COLO668 (cell line): ENCODE data around the gene RBM23.
"Not testable (repeated sequence)": the region's sequence is repeated elsewhere in the genome, so short reads cannot be mapped to it uniquely, and the experiment has no call there.

Experiments used
- DNase-seq: peaks from one replicate; lab custom pipeline; 2025; ENCODE audit not compliant: unreplicated experiment; lab: John Stamatoyannopoulos, UW

The RBM23 gene

DNA sequence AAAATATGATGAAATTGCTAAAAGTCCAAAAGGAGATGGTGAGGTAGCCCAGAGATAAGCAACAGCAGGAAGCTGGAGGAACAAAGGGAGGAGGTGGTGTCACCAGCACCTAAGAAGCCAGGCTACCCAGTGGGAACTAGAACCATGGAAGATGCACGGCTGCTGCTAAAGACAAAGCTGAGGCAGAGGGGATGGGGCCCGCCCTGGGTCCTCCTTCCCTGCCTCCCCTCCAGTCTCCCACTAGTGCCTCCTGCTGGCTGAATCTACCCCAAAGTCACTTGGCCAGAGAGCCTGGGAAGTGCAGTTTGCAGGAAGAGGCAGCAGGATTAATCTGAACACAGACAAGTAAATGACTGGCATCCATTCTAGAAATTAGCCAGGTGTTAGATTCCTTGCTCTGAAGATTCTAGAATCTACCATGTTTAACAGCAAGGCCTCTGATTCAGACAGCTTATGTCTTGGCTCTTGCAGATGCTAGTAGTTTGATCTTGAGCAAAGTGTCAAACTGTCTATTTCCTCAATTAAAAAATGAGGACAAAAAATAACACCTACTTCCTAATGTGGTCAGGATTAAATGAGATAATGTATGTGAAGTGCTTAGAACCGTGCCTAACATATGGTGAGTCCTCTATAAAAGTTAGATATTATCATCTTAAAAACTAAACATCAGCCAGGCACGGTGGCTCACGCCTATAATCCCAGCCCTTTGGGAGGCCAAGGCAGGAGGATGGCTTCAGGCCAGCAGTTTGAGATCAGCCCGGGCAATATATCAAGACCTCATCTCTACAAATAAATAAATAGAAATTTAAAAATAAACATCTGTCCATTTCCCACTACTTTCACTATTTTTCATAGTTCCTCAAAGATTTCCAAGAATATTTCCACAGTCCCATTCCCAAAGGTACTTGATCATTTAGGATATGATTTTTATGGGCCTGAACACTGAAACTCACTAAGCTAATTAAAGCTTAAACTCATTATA is 53.2 kb downstream of the RBM23 start:
- no peak for DNase-seq

DNA sequence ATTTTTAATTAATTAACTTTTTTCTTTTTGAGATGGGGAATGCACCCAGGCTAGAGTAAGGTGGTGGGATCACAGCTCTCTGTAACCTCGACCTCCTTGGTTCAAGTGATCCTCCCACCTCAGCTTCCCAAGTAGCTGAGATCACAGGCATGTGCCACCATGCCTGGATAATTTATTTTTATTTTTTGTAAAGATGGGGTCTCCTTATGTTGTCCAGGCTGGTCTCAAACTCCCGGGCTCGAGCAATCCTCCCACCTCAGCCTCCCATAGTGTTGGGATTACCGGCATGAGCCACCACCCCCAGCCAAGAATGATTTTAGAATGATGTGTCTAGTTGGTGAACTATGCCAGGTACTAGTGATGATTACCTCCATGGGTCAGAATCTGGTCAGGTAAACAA is 54.0 kb downstream of the RBM23 start:
- no peak for DNase-seq

DNA sequence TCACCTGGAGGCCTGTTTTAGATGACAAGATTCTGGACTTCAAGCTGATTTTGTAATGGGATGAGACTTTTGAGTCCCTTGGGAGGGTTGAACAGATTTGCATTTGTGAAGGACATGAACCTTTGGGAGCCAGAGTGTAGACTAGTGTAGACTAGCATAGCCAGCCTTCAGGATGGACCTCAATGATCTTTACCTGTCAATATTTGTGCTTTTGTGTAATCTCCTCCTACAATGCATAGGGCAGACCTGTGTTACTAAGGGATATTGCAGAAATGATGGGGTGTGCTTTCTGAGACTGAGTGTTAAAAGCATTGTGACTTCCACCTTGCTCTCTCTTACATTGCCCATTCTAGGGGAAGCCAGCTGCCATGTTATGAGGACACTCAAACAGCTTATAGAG is 57.3 kb downstream of the RBM23 start:
- no peak for DNase-seq

DNA sequence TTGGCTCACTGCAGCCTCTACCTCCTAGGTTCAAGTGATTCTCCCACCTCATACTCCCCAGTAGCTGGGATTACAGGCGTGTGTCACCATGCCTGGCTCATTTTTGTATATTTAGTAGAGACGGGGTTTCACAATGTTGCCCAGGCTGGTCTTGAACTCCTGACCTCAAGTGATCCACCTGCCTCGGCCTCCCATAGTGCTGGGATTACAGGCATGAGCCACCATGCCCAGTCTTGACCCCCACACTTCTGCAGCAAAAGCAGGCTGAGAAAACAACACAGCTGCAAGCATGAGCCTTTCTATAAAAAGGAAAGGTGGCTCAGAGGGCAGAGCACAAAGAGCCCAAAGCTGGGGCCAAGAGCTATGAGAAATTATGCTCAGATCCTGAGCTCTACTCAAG is 58.6 kb downstream of the RBM23 start:
- DNase-seq = not testable (repeated sequence)

DNA sequence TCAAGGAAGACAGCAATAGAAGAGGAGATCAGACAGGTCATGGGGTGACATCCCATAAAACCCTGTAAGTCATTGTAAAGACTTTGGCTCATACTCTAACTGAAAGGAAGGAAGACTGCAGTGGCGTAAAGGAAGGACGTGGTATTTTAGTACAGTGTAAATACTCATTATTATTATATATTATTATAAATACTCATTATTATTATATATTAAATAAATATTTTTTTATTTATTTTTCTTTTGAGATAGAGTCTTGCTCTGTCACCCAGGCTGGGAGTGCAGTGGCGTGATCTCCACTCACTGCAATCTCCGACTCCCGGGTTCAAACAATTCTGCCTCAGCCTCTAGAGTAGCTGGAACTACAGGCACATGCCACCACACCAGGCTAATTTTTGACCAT is 62.5 kb downstream of the RBM23 start:
- DNase-seq = no peak

DNA sequence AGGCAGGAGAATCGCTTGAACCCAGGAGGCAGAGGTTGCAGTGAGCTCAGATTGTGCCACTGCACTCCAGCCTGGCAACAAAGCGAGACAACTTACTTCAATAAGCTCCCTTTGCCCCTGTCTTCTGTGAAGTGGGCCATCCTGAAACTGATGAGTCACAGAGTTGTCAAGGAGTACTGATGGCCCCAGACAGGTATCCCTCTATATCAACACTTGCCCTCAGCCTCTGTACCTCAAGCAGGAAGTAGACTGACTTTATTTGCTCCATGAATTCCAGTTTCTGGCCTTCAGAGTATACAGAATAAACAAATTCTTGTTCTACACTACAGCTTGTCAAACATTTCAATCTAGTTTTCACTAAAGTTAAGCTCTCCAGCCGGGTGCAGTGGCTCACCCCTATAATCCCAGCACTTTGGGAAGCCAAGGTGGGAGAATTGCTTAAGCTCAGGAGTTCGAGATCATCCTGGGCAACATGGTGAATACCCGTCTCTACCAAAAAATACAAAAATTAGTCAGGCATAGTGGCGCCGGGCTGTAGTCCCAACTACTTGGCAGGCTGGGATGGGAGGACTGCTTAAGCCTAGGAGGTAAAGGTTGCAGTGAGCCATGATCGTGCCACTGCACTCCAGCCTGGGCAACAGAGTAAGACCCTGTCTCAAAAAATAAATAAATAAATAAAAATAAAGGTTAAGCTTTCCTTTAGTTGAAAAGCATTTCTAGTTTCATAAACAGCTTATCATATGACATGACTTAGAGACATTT is 63.8 kb downstream of the RBM23 start:
- DNase-seq = no peak

DNA sequence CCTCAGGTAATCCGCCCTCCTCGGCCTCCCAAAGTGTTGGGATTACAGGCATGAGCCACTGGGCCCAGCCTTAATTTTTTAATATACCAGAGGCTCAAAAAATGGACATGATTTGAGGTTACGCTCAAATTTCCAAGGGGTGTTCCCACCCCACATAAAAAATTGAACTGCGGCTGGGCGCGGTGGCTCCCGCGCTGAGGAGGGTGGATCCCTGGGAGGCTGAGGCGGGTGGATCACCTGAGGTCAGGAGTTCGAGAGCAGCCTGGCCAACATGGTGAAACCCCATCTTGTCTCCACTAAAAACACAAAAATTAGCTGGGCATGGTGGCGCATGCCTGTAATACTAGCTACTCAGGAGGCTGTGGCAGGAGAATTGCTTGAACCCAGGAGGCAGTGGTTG is 64.7 kb downstream of the RBM23 start:
- not testable (repeated sequence) for DNase-seq

DNA sequence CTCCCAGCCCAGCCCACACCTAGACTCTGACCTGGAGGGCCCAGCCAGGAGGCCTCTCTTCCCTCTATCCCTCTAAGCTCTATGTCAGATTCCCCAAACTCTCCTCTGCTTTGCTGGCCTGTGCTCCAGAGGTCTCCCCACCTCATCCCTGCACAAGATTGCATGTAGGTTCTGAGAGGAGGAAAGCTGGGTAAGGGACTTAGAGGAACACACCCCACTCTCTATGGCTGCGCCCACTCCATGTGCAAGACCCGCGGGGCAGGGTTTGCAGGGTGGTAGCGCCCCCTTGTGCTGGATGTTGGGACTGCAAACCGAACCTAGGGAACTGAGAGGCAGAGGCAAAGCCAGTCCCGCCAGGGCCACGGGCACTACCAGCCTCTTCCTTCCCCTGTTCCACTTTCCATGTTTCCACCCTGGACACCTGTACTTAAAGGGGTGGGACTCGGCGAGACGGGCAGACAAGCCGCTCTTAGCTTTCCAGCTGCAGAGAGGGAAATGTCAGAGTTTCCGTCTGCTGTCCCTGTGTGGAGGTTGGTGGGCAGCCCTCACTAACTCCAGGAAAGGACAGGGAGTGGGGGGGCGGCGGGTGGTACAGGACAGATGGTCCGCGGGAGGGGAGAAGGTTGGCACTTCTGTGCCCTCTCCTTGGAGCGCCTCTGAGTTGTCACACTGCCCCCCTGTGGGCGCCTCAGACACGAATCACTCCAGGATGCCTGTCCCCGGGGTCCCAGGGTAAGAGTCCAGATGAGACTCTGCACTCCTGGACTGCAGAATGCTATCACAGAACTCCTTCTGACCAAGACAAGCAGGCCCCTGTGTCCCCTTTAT is 65.8 kb downstream of the RBM23 start:
- peak; percentile 71 for DNase-seq

DNA sequence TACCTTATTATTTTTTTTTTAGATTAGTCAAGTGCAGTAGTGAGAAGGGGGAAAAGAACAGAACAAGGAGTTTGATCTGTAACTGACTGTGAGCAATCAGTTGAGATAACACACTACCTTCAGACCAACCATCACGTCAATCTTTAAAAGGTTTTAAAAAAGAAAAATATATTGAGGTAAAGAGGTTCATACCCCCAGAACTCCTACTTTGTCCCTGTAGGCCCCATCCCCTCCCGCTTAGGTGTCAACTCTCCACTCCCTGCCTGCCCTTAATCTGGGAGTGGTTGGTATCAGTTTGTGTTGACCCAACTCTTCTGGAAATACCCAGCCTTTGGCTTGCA is 66.4 kb downstream of the RBM23 start:
- DNase-seq = no peak

DNA sequence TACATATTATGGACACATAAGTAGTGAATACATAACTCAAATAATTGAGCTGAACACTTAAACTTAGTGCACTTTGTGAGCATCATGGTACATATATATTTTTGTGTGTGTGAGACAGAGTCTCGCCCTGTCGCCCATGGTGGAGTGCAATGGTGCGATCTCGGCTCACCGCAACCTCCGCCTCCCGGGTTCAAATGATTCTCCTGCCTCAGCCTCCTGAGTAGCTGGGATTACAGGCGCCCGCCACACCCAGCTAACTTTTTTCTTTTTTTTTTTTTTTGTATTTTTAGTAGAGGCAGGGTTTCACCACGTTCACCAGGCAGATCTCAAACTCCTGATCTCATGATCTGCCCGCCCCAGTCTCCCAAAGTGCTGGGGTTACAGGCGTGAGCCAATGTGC is 66.8 kb downstream of the RBM23 start:
- not testable (repeated sequence) for DNase-seq

DNA sequence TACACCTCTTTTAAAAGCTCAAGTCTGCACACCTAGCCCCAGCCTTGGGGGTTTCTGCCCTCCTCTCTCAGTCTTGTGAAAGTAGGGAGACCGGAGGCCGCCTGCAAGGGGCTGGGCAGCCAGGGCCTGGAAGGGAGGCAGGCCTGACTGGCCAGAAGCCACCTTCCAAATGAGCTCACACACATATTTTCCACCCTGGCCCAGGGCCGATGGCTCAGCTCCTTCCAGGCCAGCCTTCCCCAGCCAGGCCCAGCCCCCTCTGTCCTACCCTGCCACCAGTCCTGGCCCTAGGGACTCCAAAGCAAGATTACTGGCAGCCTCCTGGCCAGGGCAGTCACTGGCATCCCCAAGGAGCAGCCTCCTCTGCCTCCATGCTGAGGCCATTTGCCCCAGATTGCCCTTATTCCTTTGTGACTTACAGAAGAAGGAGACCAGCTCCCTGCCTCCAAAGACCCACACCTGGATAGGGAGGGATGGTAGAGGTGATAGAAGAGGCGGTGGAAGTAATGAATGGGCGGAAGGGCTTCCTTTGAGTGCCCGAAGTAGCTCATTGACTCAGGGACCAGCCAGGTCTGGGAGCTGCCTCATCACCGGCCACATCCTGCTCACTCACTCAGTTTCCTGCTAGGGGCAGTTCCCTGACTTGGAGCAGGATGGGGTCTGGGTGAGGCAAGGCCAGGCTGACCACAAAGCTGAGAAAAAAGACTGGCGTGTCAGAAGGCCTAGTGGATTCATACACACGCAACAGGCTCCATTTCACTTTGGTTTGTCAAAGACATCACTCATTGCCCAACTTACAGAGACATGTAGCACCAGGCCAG is 67.8 kb downstream of the RBM23 start:
- DNase-seq = no peak

DNA sequence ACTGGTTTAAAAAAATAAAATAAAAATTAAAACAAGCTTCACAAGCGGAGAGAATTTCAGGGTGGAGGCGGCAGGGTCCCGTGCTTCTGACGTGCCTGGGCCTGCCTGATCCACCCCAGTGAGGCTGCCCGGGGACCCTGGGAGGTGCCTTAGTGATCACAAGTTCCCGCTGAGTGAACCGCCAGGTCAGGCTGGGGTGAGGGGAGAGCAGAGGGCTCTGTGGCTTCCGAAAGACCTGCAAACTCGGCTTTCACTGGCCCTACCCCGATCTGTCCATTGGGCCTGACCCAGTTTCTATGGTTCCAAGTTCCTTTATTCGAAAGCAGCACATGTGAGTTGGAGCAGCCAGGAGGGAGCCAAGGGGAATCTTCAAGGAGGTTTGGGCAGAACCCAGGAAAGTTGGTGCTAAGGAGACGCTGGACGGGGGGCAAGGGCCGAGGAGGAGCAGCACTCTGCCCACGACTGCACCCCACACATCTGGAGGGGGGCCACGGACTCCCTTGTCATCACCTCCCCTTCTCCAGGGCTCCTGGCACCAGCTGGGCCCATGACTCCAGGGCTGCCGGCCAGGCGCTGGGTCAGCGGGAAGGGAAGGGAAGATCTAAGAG is 69.6 kb downstream of the RBM23 start:
- no peak for DNase-seq

DNA sequence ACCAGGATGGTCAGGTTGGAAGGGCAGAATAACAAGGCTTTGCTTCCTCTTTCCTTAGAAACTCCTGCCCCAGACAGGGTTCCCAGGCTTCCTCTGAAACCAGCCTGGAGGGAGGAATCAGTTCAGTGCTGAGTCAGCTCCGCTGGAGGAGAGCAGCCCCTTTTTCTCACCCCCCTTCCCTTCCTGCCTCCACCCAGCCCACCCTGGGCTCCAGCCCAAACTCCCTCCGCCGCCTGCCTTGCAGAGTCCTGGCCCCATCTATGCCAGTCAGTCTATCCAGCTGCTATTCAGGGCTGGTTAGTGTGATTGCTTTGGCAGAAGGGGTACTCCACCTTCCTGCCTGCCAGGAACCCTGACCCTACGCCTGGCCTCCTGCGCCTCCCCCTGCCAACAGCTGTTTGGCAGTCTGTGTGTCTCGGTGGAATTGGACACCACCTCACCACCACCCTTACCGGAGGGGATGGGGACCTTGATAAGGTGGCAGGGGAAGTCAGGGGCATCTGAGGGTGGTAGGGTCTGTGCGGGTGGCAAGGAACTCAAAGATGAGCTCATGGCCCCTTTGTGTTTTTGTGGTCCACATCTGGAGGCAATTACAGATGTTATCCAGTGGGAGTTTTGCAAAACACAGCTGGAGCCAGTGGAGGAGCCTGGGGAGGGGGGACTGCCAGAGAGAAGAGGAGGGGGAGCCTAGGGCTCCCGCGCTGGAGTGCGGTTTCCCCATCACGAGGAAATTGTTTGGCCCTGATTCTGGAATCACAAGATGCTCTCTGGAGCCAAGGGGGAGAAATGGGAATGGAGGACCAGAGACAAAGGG is 70.4 kb downstream of the RBM23 start:
- DNase-seq = no peak

DNA sequence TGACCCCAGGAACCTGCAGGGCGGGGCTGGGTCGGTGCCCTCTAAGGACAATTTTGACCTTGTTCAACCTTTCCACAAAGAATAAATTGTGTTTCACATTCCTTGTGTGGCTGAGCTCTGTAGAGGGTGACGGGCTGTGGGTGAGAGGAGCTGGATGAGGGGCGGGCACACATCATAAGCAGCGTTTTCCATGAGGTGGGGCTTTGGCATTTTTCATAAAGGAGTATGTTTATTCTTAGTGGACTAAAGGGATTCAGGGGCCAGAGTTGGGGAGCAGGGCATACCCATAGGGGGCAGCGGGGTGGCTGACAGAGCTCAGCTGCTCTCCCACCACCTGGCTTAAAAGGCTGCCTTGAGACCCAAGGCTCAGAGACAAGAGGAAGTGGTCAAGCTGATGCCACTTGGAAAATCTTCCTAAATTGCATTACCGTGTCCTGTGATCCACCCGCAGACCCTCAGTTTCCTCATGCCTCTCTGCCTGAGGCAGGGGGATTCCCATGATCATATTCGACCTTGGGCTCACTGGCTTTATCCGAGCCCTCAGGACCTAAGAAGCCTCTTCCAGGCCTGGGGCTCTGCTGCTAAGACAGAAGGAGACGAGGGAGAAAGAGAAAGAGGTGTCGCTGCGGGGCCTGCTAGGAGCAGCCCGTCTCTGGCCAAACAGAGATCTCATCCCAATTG is 71.1 kb downstream of the RBM23 start:
- no peak for DNase-seq

DNA sequence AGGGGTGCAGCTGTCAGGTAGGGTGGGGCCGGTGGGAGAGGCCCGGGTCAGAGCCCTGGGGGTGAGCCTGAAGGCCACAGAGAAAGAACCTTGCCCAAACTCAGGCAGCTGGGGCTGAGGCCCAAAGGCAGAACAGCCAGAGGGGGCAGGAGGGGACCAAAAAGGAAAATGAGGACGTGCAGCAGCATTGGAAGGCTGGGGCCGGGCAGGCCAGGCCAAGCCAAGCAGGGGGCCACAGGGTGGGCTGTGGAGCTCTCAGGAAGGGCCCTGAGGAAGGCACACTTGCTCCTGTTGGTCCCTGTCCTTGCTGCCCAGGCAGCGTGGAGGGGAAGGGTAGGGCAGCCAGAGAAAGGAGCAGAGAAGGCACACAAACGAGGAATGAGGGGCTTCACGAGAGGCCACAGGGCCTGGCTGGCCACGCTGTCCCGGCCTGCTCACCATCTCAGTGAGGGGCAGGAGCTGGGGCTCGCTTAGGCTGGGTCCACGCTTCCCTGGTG is 72.1 kb downstream of the RBM23 start:
- no peak for DNase-seq

DNA sequence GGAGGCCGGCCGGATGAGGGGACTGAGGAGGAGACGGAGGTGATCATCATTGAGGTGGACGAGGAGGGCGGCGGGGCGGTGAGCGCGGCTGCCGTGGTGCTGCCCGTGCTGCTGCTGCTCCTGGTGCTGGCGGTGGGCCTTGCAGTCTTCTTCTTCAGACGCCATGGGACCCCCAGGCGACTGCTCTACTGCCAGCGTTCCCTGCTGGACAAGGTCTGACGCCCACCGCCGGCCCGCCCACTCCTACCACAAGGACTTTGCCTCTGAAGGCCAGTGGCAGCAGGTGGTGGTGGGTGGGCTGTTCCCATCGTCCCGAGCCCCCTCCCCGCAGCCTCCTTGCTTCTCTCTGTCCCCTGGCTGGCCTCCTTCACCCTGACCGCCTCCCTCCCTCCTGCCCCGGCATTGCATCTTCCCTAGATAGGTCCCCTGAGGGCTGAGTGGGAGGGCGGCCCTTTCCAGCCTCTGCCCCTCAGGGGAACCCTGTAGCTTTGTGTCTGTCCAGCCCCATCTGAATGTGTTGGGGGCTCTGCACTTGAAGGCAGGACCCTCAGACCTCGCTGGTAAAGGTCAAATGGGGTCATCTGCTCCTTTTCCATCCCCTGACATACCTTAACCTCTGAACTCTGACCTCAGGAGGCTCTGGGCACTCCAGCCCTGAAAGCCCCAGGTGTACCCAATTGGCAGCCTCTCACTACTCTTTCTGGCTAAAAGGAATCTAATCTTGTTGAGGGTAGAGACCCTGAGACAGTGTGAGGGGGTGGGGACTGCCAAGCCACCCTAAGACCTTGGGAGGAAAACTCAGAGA is 72.9 kb downstream of the RBM23 start:
- no peak for DNase-seq

DNA sequence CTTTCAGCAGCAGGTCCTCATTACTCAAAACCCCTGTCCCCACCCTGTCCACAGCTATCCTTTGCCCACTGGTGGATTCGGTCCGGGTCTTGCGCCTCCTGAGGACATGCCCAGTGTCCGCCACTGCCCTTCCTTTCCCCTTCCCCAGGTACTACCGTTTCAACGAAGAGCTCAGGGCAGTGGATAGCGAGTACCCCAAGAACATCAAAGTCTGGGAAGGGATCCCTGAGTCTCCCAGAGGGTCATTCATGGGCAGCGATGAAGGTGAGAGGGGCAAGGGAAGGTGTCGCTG is 73.9 kb downstream of the RBM23 start:
- DNase-seq = no peak
